Measurements from ENCODE around the gene CFAP97. TPM values are rescaled to one million over a fixed set of nuclear protein-coding genes. Genes with fewer than 3 reads are reported as not detected.

Gene CFAP97
- total RNA-seq, 1 experiment from 2014 or later, result 12.4 TPM

- TF ChIP-seq CTCF (conservative IDR thresholded peaks at IDR 0.05; ENCODE audit: low read depth, low read length) (no peak), EZH2phosphoT487 (IDR thresholded peaks at IDR 0.05; ENCODE audit: borderline replicate concordance, low read length) (no peak), EZH2 (IDR thresholded peaks at IDR 0.05; ENCODE audit: low read length, unreplicated experiment) (no peak)
- no peaks in the 10 kb centered on the region for H3K9me2 ChIP-seq (replicated peaks; ENCODE audit: low read length)
- H3K36me3 ChIP-seq (ENCODE audit: low read depth, low read length), result no peaks in the 10 kb centered on the region
- H3K79me2 ChIP-seq (ENCODE audit: low read length), result peaks cover 20% of the 10 kb centered on the region; the same call in 1 of the 2 replicates
- no peak overlapping the region for H3K4me3 ChIP-seq (ENCODE audit: low read length)
- no peaks in the 10 kb centered on the region for H3F3A ChIP-seq (ENCODE audit: low read length, unreplicated experiment)
- ChIA-PET POLR2A (ENCODE audit: unreplicated experiment) (no interaction called here), CTCF (no interaction called here)
- intact Hi-C loops (cut with micrococcal nuclease), result no loop called here
- H3K27me3 ChIP-seq (ENCODE audit: low read length), result no peaks in the 10 kb centered on the region
- no peaks in the 10 kb centered on the region for H3K9me3 ChIP-seq (ENCODE audit: low read length)
- no peak for DNase-seq
- H4K20me1 ChIP-seq (ENCODE audit: low read length), result no peaks in the 10 kb centered on the region
- ATAC-seq, result no peak
- no peak overlapping the region for H2AFZ ChIP-seq (ENCODE audit: low read length)
- H3K27ac ChIP-seq (ENCODE audit: low read length), result no peak overlapping the region
- no TSS peak for BruUV-seq (replicated peaks)
- no peak overlapping the region for H3K9ac ChIP-seq (ENCODE audit: low read length)
- H3K4me1 ChIP-seq (ENCODE audit: insufficient read depth, low read length), result peaks cover 5% of the 10 kb centered on the region; the same call in 1 of the 2 replicates
- no peak overlapping the region for H3K4me2 ChIP-seq (ENCODE audit: low read length)
These were observed 7.4 kb downstream of the CFAP97 start for GRCh38 chr4:185196437-185196836.

GRCh38 chr4:185194924-185195888 is 8.6 kb downstream of the CFAP97 start:
- intact Hi-C loops (cut with micrococcal nuclease), result no loop called here
- Histone ChIP-seq H3K79me2 (ENCODE audit: low read length) (peaks cover 14% of the 10 kb centered on the region; the same call in 1 of the 2 replicates), H3K9me3 (ENCODE audit: low read length) (no peaks in the 10 kb centered on the region), H3K4me2 (ENCODE audit: low read length) (no peak overlapping the region), H3K9me2 (replicated peaks; ENCODE audit: low read length) (no peaks in the 10 kb centered on the region), H3K27ac (ENCODE audit: low read length) (no peak overlapping the region), H3K4me1 (ENCODE audit: insufficient read depth, low read length) (peaks cover 5% of the 10 kb centered on the region; the same call in 1 of the 2 replicates), H3K4me3 (ENCODE audit: low read length) (no peak overlapping the region), H3F3A (ENCODE audit: low read length, unreplicated experiment) (no peaks in the 10 kb centered on the region), H3K9ac (ENCODE audit: low read length) (no peak overlapping the region), H4K20me1 (ENCODE audit: low read length) (no peaks in the 10 kb centered on the region), H2AFZ (ENCODE audit: low read length) (no peak overlapping the region), H3K27me3 (ENCODE audit: low read length) (no peaks in the 10 kb centered on the region), H3K36me3 (ENCODE audit: low read depth, low read length) (no peaks in the 10 kb centered on the region)
- ChIA-PET CTCF (no interaction called here), POLR2A (ENCODE audit: unreplicated experiment) (no interaction called here)
- DNase-seq (no peak), ATAC-seq (no peak)
- no peak for TF ChIP-seq CTCF (conservative IDR thresholded peaks at IDR 0.05; ENCODE audit: low read depth, low read length)
- no TSS peak for BruUV-seq (replicated peaks)

GRCh38 chr4:185192059-185192458 is 11.7 kb downstream of the CFAP97 start:
- Histone ChIP-seq H3K27me3 (ENCODE audit: low read length) (no peaks in the 10 kb centered on the region), H3K9ac (ENCODE audit: low read length) (no peak overlapping the region), H3K4me1 (ENCODE audit: insufficient read depth, low read length) (peaks cover 5% of the 10 kb centered on the region; the same call in 1 of the 2 replicates), H2AFZ (ENCODE audit: low read length) (no peak overlapping the region), H3K4me3 (ENCODE audit: low read length) (no peak overlapping the region), H4K20me1 (ENCODE audit: low read length) (no peaks in the 10 kb centered on the region), H3F3A (ENCODE audit: low read length, unreplicated experiment) (no peaks in the 10 kb centered on the region), H3K79me2 (ENCODE audit: low read length) (0 out of 2 replicates have a peak, but pooled peaks cover 8% of the 10 kb centered on the region), H3K27ac (ENCODE audit: low read length) (no peak overlapping the region), H3K9me3 (ENCODE audit: low read length) (no peaks in the 10 kb centered on the region), H3K9me2 (replicated peaks; ENCODE audit: low read length) (no peaks in the 10 kb centered on the region), H3K36me3 (ENCODE audit: low read depth, low read length) (no peaks in the 10 kb centered on the region; the same call in 1 of the 2 replicates), H3K4me2 (ENCODE audit: low read length) (no peak overlapping the region)
- POLR2A ChIA-PET (ENCODE audit: unreplicated experiment), result no interaction called here
- TF ChIP-seq EZH2 (IDR thresholded peaks at IDR 0.05; ENCODE audit: low read length, unreplicated experiment) (no peak), CTCF (conservative IDR thresholded peaks at IDR 0.05; ENCODE audit: low read depth, low read length) (no peak), EZH2phosphoT487 (IDR thresholded peaks at IDR 0.05; ENCODE audit: borderline replicate concordance, low read length) (no peak)
- DNase-seq (no peak), ATAC-seq (no peak)
- CTCF ChIA-PET, result no interaction called here
- intact Hi-C loops (cut with micrococcal nuclease), result no loop called here
- BruUV-seq (replicated peaks), result no TSS peak

All from PC-3 (cell line).